ENCODE data around the gene MSANTD1.

MSANTD1 gene

DNA sequence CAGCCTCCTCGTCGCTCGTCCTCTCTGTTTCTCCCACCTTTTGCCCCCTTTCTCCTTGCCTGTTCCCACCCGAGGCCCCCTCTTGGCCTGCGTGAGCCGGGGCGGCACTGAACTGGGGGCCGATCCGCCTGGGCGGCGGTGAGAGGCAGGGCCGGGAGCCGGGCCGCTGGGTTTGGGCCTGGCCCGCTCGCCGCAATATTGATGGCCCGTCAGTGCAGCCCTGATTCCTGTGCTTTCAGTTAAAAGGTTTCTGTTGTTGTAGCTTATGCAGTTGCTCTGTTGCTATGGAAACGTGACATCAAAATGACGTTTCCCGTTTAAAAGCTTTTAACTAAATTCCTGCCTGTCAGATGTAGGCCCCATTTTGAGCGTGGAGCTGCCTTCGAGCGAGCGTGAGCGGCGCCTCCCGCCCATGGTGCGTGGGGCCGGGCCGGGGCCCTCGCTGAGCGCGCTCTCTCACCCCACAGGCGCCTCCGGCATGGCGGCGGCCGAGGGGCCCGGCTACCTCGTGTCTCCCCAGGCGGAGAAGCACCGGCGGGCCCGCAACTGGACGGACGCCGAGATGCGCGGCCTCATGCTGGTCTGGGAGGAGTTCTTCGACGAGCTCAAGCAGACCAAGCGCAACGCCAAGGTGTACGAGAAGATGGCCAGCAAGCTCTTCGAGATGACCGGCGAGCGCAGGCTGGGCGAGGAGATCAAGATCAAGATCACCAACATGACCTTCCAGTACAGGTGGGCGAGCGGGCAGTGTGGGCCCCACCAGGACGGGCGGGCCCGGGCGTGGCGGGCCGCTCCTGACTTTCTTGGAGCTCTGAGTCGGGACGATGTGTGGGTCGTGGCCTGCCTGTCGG is at the start of gene MSANTD1:
Gene MSANTD1, plus strand, starts transcription at position 349 of the 851 bp plus-strand sequence. Its CDS starts 64 bp downstream, at position 413.
- Mint-ChIP-seq H3K4me1 (ENCODE audit: low read depth) (peaks cover 6% of the 10 kb centered on the region), H3K27me3 (no peaks in the 10 kb centered on the region), H3K4me3 (no peak within 1 kb of the TSS), H3K27ac (no peak within 1 kb of the TSS), H3K36me3 (ENCODE audit: low read depth) (peaks cover 49% of the 10 kb centered on the region), H3K9me3 (no peaks in the 10 kb centered on the region)
- intact Hi-C loops (cut with micrococcal nuclease): no loop called here

DNA sequence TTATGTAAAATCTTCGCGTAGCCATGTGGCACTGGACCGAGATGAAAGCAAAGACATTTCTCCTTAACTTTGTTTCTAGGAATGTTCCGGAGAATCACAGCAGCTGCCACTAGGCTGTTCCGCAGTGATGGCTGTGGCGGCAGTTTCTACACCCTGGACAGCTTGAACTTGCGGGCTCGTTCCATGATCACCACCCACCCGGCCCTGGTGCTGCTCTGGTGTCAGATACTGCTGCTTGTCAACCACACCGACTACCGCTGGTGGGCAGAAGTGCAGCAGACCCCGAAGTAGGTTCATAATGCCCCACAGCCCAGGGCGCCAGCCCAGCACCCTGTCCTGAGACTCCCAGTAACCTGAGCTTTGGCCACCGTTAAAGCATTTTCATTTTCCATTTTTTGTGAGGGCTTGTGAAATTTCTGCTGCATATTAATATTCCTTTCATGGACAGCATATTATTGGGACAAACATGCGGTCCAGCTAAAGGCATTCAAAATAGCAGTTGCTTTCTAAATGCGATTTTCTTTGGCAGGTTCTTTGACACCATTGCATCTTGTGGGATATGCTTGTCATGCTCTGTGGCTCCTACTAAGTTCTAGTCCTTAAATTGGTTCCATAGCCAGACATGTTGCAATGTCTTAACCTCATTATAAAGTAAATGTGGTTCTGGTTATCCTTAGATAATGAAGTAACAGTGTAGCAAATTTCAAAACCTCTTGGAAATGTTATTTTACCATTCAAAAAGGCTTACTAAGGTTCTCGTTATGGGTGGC is 49.1 kb upstream of the MSANTD1 start:
- H3K27ac Mint-ChIP-seq: no peak overlapping the region
- H3K4me3 Mint-ChIP-seq: no peak overlapping the region
- H3K36me3 Mint-ChIP-seq (ENCODE audit: low read depth): peaks cover 97% of the 10 kb centered on the region
- no peaks in the 10 kb centered on the region for H3K27me3 Mint-ChIP-seq
- peaks cover 28% of the 10 kb centered on the region for H3K4me1 Mint-ChIP-seq (ENCODE audit: low read depth)
- intact Hi-C loops (cut with micrococcal nuclease): no loop called here
- no peaks in the 10 kb centered on the region for H3K9me3 Mint-ChIP-seq

DNA sequence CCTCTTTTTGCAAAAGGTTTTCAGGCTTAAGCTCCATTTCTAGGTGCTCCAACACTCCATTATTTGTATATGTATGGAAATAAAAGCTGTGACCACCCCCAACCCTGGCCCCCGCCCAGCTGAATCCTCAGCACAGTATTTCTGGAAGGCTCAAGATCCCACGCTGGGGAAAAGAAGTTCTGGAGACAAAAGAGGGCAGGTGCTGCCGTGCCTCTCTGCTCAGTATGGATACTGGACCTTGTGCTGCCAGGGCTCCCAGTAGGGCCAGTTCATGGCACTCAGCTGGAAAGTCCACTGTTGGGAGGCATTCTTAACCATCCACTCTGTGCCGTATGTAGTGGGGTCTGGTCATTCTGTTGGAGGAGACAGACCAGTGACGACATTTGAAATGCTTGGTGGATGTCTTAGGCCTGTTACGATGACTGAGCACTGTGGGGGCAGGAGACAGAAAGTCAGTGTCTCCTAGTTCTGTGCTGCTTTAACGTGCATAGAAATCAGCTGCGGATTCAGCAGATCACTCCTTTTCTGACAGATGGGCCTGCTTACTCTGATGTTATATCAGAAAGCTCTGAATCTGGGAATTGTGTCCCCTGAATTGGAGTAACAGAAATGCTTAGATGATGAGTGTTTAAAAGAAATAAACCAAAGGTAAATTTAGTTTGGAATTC is 48.4 kb upstream of the MSANTD1 start:
- no peak overlapping the region for H3K4me3 Mint-ChIP-seq
- H3K27ac Mint-ChIP-seq: no peak overlapping the region
- H3K27me3 Mint-ChIP-seq: no peaks in the 10 kb centered on the region
- intact Hi-C loops (cut with micrococcal nuclease): no loop called here
- peaks cover 91% of the 10 kb centered on the region for H3K36me3 Mint-ChIP-seq (ENCODE audit: low read depth)
- peaks cover 28% of the 10 kb centered on the region for H3K4me1 Mint-ChIP-seq (ENCODE audit: low read depth)
- H3K9me3 Mint-ChIP-seq: no peaks in the 10 kb centered on the region

DNA sequence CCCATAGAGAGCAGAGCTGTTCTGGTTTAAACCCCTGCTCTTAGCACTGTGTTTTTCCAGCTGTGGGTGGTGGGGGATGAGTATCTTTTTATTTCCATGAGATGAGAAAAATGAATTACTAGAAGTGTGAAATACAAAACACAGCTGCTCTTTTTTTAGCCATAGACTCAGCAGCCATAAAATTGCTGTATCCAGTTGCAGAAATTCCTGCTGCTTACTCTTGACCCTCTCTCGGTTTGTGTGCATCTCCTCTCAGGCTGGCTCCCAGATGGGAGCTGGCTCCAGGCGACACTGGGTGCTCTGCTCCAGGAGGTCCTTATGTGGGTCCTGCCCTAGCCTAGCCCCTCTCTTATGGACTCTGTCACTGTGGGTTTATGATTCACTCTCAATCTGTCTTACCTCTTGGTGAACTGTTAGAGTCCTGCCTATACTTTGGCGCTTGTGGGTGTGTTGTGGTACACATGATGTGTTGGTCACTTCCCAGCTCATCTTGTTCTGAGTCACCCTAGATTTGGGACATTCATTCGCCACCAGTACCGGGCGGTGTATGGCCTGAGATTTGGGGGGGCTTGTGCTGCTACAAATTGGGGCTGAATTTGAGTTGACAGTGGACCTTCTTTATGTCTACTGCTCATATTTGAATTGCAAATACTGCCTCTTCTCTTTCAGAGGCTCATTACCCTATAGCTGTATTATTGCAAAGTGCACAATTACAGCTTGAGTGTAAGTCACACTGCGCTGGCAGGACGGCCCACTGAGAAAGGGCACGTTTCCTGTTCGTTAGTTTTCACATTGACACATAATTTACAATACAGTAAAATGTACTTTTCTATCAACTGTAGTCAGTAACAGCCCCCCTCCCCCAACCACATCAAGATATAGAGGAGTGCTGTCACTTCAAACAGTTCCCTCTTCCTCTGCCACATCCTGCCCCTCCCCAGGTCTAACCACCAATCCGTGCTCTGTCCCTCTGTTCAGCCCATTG is 46.9 kb upstream of the MSANTD1 start:
- no peaks in the 10 kb centered on the region for H3K9me3 Mint-ChIP-seq

DNA sequence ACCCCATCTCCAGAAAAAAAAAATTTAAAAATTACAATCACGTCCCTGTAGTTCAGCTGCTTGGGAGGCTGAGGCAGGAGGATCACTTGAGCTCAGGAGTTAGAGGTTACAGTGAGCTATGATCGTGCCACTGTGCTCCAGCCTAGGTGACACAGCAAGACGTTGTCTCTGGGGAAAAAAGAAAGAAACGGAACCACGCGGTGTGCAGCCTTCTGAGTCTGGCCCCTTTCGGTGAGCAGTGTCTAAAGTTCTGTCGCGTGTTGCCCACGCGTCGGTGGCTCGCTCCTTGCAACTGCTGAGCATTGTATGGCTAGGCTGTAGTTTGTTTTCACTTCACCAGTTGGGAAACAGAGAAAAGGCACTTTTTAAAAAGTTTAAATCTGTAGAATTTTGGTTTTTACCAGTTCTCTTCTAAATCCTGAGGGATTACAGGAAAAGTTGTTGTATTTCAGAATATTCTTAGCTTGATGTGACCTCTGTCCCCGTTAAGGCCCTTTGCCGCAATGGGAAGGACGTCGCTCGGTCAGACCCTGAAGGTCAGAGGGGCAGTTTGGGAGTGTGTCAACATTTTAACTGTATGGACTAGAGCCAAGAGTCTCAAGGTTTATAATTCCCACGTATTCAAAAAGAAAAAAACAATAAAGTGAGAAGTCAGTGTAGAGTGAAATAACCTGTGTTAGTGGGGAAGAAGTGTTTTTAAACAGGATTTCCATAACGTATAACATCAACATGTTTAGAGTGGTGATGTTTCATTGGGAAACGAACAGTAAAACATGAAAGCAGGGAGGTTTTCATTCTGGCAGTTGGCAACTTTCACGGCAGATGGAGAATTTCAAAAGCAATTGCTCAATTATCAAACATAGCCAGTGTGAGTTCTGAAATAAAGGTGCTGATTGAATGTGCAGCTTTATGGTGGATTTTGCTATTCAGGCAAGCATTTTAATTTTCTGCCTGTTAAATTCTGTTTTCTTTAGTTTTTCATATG is 45.8 kb upstream of the MSANTD1 start:
- H3K36me3 Mint-ChIP-seq (ENCODE audit: low read depth): peaks cover 89% of the 10 kb centered on the region
- H3K27me3 Mint-ChIP-seq: no peaks in the 10 kb centered on the region
- no peaks in the 10 kb centered on the region for H3K9me3 Mint-ChIP-seq
- no peak overlapping the region for H3K4me3 Mint-ChIP-seq
- intact Hi-C loops (cut with micrococcal nuclease): no loop called here
- H3K27ac Mint-ChIP-seq: no peak overlapping the region
- peaks cover 28% of the 10 kb centered on the region for H3K4me1 Mint-ChIP-seq (ENCODE audit: low read depth)

More for the DNA sequence above, 46.9 kb upstream of the MSANTD1 start:
- H3K4me1 Mint-ChIP-seq (ENCODE audit: low read depth): peaks cover 28% of the 10 kb centered on the region
- H3K36me3 Mint-ChIP-seq (ENCODE audit: low read depth): peaks cover 89% of the 10 kb centered on the region
- H3K4me3 Mint-ChIP-seq: no peak overlapping the region
- no peaks in the 10 kb centered on the region for H3K27me3 Mint-ChIP-seq
- H3K27ac Mint-ChIP-seq: peak overlapping the region; percentile 39
- intact Hi-C loops (cut with micrococcal nuclease): no loop called here

DNA sequence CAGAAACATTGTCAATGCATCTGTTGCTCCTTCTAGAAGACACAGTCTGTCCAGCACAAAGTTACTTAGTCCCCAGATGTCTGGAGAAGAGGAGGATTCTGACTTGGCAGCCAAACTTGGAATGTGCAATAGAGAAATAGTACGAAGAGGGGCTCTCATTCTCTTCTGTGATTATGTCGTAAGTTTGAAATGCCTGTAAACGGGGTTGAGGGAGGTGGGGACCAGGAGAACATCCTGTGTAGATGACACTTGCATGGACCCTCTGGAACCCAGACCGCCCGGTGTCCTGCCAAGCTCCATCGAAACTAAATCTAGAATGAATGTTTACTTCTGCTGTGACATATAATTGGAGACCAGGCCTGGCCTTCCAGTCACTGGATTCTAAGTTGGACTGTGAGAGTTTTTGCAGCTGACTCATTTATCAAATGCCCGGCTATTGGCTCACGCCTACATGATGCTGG is 45.0 kb upstream of the MSANTD1 start:
- H3K27me3 Mint-ChIP-seq: no peaks in the 10 kb centered on the region
- H3K9me3 Mint-ChIP-seq: no peaks in the 10 kb centered on the region
- H3K27ac Mint-ChIP-seq: no peak overlapping the region
- peaks cover 89% of the 10 kb centered on the region for H3K36me3 Mint-ChIP-seq (ENCODE audit: low read depth)
- H3K4me3 Mint-ChIP-seq: no peak overlapping the region
- H3K4me1 Mint-ChIP-seq (ENCODE audit: low read depth): peaks cover 28% of the 10 kb centered on the region
- intact Hi-C loops (cut with micrococcal nuclease): no loop called here

DNA sequence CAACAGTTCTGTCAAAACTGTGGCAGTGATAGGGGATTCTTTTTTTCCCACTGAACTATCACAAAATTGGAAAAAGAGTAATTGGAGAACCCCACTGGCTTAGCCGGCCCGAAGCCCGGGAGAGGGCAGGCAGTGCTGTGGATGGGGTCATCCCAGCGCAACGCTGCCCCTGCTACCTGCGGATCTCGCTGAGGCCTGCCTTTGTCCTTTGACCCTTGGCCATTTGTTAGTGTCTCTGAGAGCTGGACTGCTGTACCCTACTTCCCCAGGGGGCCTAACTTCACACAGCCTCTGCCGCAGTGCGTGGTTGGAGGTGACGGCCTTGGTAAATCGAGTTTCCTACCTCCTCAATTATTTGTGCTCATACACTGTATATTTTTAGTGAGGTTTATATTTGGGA is 43.0 kb upstream of the MSANTD1 start:
- peaks cover 89% of the 10 kb centered on the region for H3K36me3 Mint-ChIP-seq (ENCODE audit: low read depth)
- peaks cover 23% of the 10 kb centered on the region for H3K4me1 Mint-ChIP-seq (ENCODE audit: low read depth)
- H3K27me3 Mint-ChIP-seq: no peaks in the 10 kb centered on the region
- intact Hi-C loops (cut with micrococcal nuclease): no loop called here
- no peak overlapping the region for H3K27ac Mint-ChIP-seq
- H3K4me3 Mint-ChIP-seq: no peak overlapping the region
- H3K9me3 Mint-ChIP-seq: no peaks in the 10 kb centered on the region

DNA sequence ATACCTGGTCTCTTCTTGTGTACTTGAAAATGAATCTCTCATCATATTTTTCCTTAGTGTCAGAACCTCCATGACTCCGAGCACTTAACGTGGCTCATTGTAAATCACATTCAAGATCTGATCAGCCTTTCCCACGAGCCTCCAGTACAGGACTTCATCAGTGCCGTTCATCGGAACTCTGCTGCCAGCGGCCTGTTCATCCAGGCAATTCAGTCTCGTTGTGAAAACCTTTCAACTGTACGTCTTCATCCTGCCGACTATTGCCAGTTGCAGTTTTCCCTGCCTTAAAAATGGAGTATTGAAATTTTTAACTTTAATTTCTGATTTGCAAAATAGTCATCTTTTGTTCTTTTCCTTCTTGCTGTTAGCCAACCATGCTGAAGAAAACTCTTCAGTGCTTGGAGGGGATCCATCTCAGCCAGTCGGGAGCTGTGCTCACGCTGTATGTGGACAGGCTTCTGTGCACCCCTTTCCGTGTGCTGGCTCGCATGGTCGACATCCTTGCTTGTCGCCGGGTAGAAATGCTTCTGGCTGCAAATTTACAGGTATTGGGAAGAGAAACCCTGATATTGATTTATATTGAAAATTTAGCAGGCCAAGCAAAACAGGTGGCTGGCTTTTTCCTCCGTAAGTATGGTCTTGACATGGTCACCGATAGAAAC is 42.4 kb upstream of the MSANTD1 start:
- H3K27ac Mint-ChIP-seq: no peak overlapping the region
- no peaks in the 10 kb centered on the region for H3K9me3 Mint-ChIP-seq
- no peak overlapping the region for H3K4me3 Mint-ChIP-seq
- intact Hi-C loops (cut with micrococcal nuclease): no loop called here
- no peaks in the 10 kb centered on the region for H3K27me3 Mint-ChIP-seq
- peaks cover 19% of the 10 kb centered on the region for H3K4me1 Mint-ChIP-seq (ENCODE audit: low read depth)
- H3K36me3 Mint-ChIP-seq (ENCODE audit: low read depth): peaks cover 91% of the 10 kb centered on the region

DNA sequence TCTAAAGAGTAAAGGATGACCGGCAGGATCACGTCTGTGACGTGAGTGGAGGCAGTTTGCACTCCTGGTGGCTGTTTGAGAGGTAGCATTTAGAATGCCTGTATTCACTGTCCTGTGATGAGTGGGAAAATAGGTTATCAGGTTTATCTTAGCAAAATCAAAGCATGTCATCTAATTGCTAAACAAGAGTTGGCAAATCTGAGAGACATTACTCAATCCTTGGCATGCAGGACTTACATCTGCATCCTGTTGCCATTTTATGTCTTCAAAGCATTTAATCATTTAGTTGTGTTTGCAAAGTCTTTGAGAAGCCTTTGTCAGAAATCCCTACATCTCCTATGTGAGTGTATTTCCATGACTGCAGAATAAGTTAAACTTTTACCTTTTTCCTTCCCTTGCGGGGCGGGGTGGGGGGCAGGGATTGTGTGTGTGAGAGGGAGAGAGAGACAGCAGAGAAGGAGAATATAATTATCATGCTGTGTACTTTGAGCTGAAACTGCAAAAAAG is 41.4 kb upstream of the MSANTD1 start:
- Mint-ChIP-seq H3K27ac (no peak overlapping the region), H3K9me3 (no peaks in the 10 kb centered on the region), H3K4me3 (no peak overlapping the region), H3K27me3 (no peaks in the 10 kb centered on the region), H3K4me1 (ENCODE audit: low read depth) (peaks cover 9% of the 10 kb centered on the region), H3K36me3 (ENCODE audit: low read depth) (peaks cover 92% of the 10 kb centered on the region)
- intact Hi-C loops (cut with micrococcal nuclease): no loop called here

DNA sequence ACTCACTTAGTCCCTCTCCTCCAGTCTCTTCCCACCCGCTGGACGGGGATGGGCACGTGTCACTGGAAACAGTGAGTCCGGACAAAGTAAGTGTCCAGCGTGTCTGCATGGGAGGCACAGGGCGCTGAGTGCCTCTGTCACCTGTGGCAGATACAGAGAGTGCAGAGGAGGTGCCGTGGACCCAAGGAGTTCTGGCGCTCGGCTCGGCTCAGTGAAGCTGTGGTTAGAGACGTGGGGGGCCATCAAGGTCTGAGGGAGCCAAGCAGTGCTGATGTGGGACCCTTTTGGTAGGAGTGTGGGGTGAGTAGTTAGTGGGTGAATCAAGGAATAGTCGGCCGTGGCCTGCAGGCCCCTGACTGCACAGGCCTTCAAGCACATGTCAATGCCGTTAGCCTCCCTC is 40.1 kb upstream of the MSANTD1 start:
- Mint-ChIP-seq H3K36me3 (ENCODE audit: low read depth) (peaks cover 92% of the 10 kb centered on the region), H3K27me3 (no peaks in the 10 kb centered on the region), H3K9me3 (no peaks in the 10 kb centered on the region), H3K4me3 (no peak overlapping the region), H3K27ac (no peak overlapping the region), H3K4me1 (ENCODE audit: low read depth) (no peaks in the 10 kb centered on the region)
- intact Hi-C loops (cut with micrococcal nuclease): no loop called here

DNA sequence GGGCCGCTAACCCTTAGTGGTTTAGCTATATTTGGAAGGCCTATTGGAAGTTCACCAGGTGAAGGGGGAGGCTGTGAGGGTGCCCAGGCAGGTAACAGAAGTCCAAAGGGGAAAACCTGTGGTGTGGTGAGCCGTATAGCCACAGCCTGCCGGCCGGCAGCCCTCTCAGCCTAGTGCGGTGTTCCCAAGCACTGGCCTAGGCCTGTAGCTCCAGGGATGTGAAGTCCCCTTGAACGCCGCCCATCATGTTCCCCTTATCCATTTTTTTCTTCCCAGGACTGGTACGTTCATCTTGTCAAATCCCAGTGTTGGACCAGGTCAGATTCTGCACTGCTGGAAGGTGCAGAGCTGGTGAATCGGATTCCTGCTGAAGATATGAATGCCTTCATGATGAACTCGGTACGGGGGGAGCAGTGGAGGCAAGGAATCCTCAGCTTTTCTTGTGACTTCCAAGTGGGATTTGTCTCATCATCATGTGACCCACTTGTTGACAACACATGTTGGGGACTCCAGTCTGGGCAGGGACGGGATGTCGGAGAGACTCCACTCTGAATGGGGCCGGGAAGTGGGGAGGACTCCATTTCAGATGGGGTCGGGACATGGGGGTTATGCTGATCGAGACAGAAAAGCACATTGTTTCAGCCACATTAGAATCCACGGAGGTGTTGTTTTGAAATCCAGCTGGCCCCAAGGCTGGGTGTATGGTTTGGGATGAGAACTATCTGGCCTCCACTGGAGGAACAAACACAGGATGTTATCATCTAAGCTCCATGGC is 39.2 kb upstream of the MSANTD1 start:
- no peaks in the 10 kb centered on the region for H3K4me1 Mint-ChIP-seq (ENCODE audit: low read depth)
- H3K27ac Mint-ChIP-seq: no peak overlapping the region
- no peaks in the 10 kb centered on the region for H3K27me3 Mint-ChIP-seq
- peaks cover 92% of the 10 kb centered on the region for H3K36me3 Mint-ChIP-seq (ENCODE audit: low read depth)
- H3K9me3 Mint-ChIP-seq: no peaks in the 10 kb centered on the region
- intact Hi-C loops (cut with micrococcal nuclease): no loop called here
- H3K4me3 Mint-ChIP-seq: no peak overlapping the region
